Pons (tissue), 1 donor: Measurements from ENCODE around the gene CD33.

Experiments used
- DNase-seq: peaks from one replicate; pipeline ENCODE4 v3.0.0-alpha.2; 2016; ENCODE audit warnings: low spot score

The CD33 gene

GRCh38 chr19:51259348-51260245 lies 34.7 kb downstream of the CD33 start:
- DNase-seq: peak; percentile 58

GRCh38 chr19:51263808-51264207 lies 38.9 kb downstream of the CD33 start:
- DNase-seq: no peak

GRCh38 chr19:51271067-51271466 lies 46.2 kb downstream of the CD33 start:
- no peak for DNase-seq

GRCh38 chr19:51272183-51272810 lies 47.4 kb downstream of the CD33 start:
- DNase-seq: no peak

- DNase-seq: no peak
Observed at GRCh38 chr19:51274049-51274770, 49.3 kb downstream of the CD33 start.

GRCh38 chr19:51277112-51277511 lies 52.2 kb downstream of the CD33 start:
- no peak for DNase-seq

GRCh38 chr19:51282335-51282734 lies 57.5 kb downstream of the CD33 start:
- no peak for DNase-seq

- DNase-seq: no peak
Observed at GRCh38 chr19:51285682-51286081, 60.8 kb downstream of the CD33 start.
